ENCODE data around the gene CDH13.

GRCh38 chr16:83143788-83144187, 517.0 kb downstream of the CDH13 start:
- TF ChIP-seq CTCF (IDR thresholded peaks at IDR 0.05; ENCODE audit: poor library complexity, severe bottlenecking) (no peak), POLR2AphosphoS5 (IDR thresholded peaks at IDR 0.05) (no peak), EZH2 (IDR thresholded peaks at IDR 0.05; ENCODE audit: borderline replicate concordance, insufficient read depth, low read length, poor library complexity, severe bottlenecking) (no peak), REST (IDR thresholded peaks at IDR 0.05; ENCODE audit: borderline replicate concordance) (no peak), SMC3 (conservative IDR thresholded peaks at IDR 0.05; ENCODE audit: poor library complexity) (no peak)

Data from neural cell (in vitro differentiated cells).